ENCODE results near the gene CCDC15. TPM values are rescaled to one million over a fixed set of nuclear protein-coding genes. Genes with fewer than 3 reads are reported as not detected.

The CCDC15 gene
- total and polyA plus RNA-seq, 2 donors (not counting 1 experiment from before 2014, with no cell fraction given): 1.2 to 2.3 TPM

GRCh38 chr11:125069796-125070195, 115.8 kb downstream of the CCDC15 start:
- no peaks in the 10 kb centered on the region for H3K9me3 ChIP-seq (ENCODE audit: control insufficient read depth, insufficient read depth, low read depth, low read length)
- no peaks in the 10 kb centered on the region for H3K27me3 ChIP-seq (ENCODE audit: control insufficient read depth, insufficient read depth, low read length)
- H3K4me2 ChIP-seq (ENCODE audit: extremely low read depth, insufficient read depth, low read length): no peak overlapping the region
- H3K9ac ChIP-seq (ENCODE audit: insufficient read depth, low read length): no peak overlapping the region
- H4K20me1 ChIP-seq (ENCODE audit: control insufficient read depth, extremely low read depth, insufficient read depth, low read length): no peaks in the 10 kb centered on the region
- peaks cover 12% of the 10 kb centered on the region for H3K4me1 ChIP-seq (ENCODE audit: control insufficient read depth, extremely low read depth, insufficient read depth, low read length)
- DNase-seq (ENCODE audit: low read depth in 2 of 2): peak in 1 of 2 donors; percentile 17
- peak overlapping the region; percentile 9 for H2AFZ ChIP-seq (ENCODE audit: low read length)
- no peak overlapping the region for H3K27ac ChIP-seq (ENCODE audit: insufficient read depth, low read length)
- H3K36me3 ChIP-seq (ENCODE audit: control insufficient read depth, insufficient read depth, low read length): no peaks in the 10 kb centered on the region
- no peak overlapping the region for H3K4me3 ChIP-seq (replicated peaks in 1 of 4; ENCODE audit: control extremely low read depth in 1 of 4, insufficient read depth in 1 of 4, low read depth in 3 of 4, low read length in 4 of 4)
- TF ChIP-seq CTCF (conservative IDR thresholded peaks at IDR 0.05 in 1 of 2, IDR thresholded peaks at IDR 0.05 in 1 of 2; ENCODE audit: low read depth in 1 of 2, low read length in 2 of 2): no peak
- TF ChIP-seq EZH2 (IDR thresholded peaks at IDR 0.05; ENCODE audit: low read length, missing control alignments): no peak
- no peaks in the 10 kb centered on the region for H3K79me2 ChIP-seq (ENCODE audit: control insufficient read depth, insufficient read depth, low read length)

- Histone ChIP-seq H3K79me2 (ENCODE audit: control insufficient read depth, insufficient read depth, low read length) (no peaks in the 10 kb centered on the region), H3K9me3 (ENCODE audit: control insufficient read depth, insufficient read depth, low read depth, low read length) (no peaks in the 10 kb centered on the region), H3K27ac (ENCODE audit: insufficient read depth, low read length) (no peak overlapping the region), H3K36me3 (ENCODE audit: control insufficient read depth, insufficient read depth, low read length) (no peaks in the 10 kb centered on the region), H3K4me2 (ENCODE audit: extremely low read depth, insufficient read depth, low read length) (peak overlapping the region; percentile 27), H3K4me3 (replicated peaks in 1 of 4; ENCODE audit: control extremely low read depth in 1 of 4, insufficient read depth in 1 of 4, low read depth in 3 of 4, low read length in 4 of 4) (no peak overlapping the region), H3K4me1 (ENCODE audit: control insufficient read depth, extremely low read depth, insufficient read depth, low read length) (peaks cover 12% of the 10 kb centered on the region), H3K9ac (ENCODE audit: insufficient read depth, low read length) (no peak overlapping the region), H4K20me1 (ENCODE audit: control insufficient read depth, extremely low read depth, insufficient read depth, low read length) (no peaks in the 10 kb centered on the region), H2AFZ (ENCODE audit: low read length) (peak overlapping the region; percentile 9), H3K27me3 (ENCODE audit: control insufficient read depth, insufficient read depth, low read length) (no peaks in the 10 kb centered on the region)
- DNase-seq (ENCODE audit: low read depth in 2 of 2): peak; percentile 60 to 84
- TF ChIP-seq EZH2 (IDR thresholded peaks at IDR 0.05; ENCODE audit: low read length, missing control alignments) (no peak), CTCF (conservative IDR thresholded peaks at IDR 0.05 in 1 of 2, IDR thresholded peaks at IDR 0.05 in 1 of 2; ENCODE audit: low read depth in 1 of 2, low read length in 2 of 2) (no peak)
These were observed 116.8 kb downstream of the CCDC15 start for GRCh38 chr11:125070699-125071254.

- H3K27ac ChIP-seq (ENCODE audit: insufficient read depth, low read length): no peak overlapping the region
- peak overlapping the region; percentile 18 for H2AFZ ChIP-seq (ENCODE audit: low read length)
- no peak overlapping the region for H3K4me3 ChIP-seq (replicated peaks in 1 of 4; ENCODE audit: control extremely low read depth in 1 of 4, insufficient read depth in 1 of 4, low read depth in 3 of 4, low read length in 4 of 4)
- no peak overlapping the region for H3K9ac ChIP-seq (ENCODE audit: insufficient read depth, low read length)
- TF ChIP-seq CTCF (conservative IDR thresholded peaks at IDR 0.05 in 1 of 2, IDR thresholded peaks at IDR 0.05 in 1 of 2; ENCODE audit: low read depth in 1 of 2, low read length in 2 of 2) (no peak), EZH2 (IDR thresholded peaks at IDR 0.05; ENCODE audit: low read length, missing control alignments) (no peak)
- no peak overlapping the region for H3K4me2 ChIP-seq (ENCODE audit: extremely low read depth, insufficient read depth, low read length)
- H3K27me3 ChIP-seq (ENCODE audit: control insufficient read depth, insufficient read depth, low read length): no peaks in the 10 kb centered on the region
- H3K79me2 ChIP-seq (ENCODE audit: control insufficient read depth, insufficient read depth, low read length): no peaks in the 10 kb centered on the region
- H3K9me3 ChIP-seq (ENCODE audit: control insufficient read depth, insufficient read depth, low read depth, low read length): no peaks in the 10 kb centered on the region
- no peaks in the 10 kb centered on the region for H3K36me3 ChIP-seq (ENCODE audit: control insufficient read depth, insufficient read depth, low read length)
- DNase-seq (ENCODE audit: low read depth in 2 of 2): no peak
- no peaks in the 10 kb centered on the region for H4K20me1 ChIP-seq (ENCODE audit: control insufficient read depth, extremely low read depth, insufficient read depth, low read length)
- peaks cover 12% of the 10 kb centered on the region for H3K4me1 ChIP-seq (ENCODE audit: control insufficient read depth, extremely low read depth, insufficient read depth, low read length)
These were observed 117.4 kb downstream of the CCDC15 start for GRCh38 chr11:125071435-125071834.
